Activated naive CD4-positive, alpha-beta T cell treated with anti-CD3 and anti-CD28 coated beads, Interleukin-2, amount 50 U/mL, for 24 hours (primary cell): ENCODE results near the gene SMOC1.

ENCODE experiments used
- H3K27ac Mint-ChIP-seq: one replicate; pipeline ENCODE4 v1.8.0; 2021; ENCODE audit warnings: mild to moderate bottlenecking, mixed read lengths
- H3K27me3 Mint-ChIP-seq: one replicate; pipeline ENCODE4 v1.8.0; 2021; ENCODE audit warnings: mixed read lengths
- H3K36me3 Mint-ChIP-seq: one replicate; pipeline ENCODE4 v1.8.0; 2021; ENCODE audit warnings: mixed read lengths
- H3K4me1 Mint-ChIP-seq: one replicate; pipeline ENCODE4 v1.8.0; 2021; ENCODE audit warnings: mixed read lengths
- H3K4me3 Mint-ChIP-seq: one replicate; pipeline ENCODE4 v1.8.0; 2021; ENCODE audit warnings: mild to moderate bottlenecking, mixed read lengths
- H3K9me3 Mint-ChIP-seq: one replicate; pipeline ENCODE4 v1.8.0; 2021; ENCODE audit warnings: mixed read lengths

SMOC1 gene

DNA sequence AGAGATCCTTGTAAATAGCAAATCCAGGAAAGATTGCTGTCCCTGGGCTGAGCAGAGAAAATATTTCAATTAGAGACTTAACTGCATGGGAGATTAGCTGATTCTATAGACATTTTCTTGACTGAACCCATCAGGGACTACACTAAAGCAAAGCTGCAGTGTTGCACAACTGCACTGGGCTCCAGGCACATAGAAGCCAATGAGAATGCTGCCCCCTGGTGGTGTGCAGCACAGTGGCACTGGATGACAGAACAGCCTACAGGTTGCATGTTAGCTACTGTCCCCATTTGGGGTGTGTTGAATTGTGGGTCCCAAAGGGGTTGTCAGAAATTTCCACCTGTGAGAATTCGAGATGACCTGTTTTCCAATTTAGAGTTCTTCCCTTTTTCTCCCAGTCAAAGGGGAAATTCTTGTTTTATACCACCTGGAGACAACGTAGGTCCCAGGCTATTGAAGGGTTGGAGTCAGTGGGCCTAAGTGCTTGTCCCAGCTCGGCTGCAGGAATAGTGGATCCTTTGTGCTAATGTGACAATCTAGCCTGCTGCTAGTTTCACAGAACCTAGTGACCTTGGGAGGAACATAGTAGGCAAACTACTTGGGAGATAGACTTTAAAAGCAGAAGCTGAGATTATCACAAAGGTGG, 194.8 kb downstream of the SMOC1 start:
- Mint-ChIP-seq H3K9me3 (no peaks in the 10 kb centered on the region), H3K4me1 (no peaks in the 10 kb centered on the region), H3K27me3 (peaks cover 12% of the 10 kb centered on the region), H3K4me3 (no peak overlapping the region), H3K27ac (no peak overlapping the region), H3K36me3 (no peaks in the 10 kb centered on the region)

GRCh38 chr14:70077005-70077404, 197.8 kb downstream of the SMOC1 start:
- Mint-ChIP-seq H3K27ac (no peak overlapping the region), H3K4me1 (no peaks in the 10 kb centered on the region), H3K9me3 (no peaks in the 10 kb centered on the region), H3K4me3 (no peak overlapping the region), H3K36me3 (no peaks in the 10 kb centered on the region), H3K27me3 (peaks cover 14% of the 10 kb centered on the region)

GRCh38 chr14:70077720-70078119, 198.5 kb downstream of the SMOC1 start:
- no peaks in the 10 kb centered on the region for H3K36me3 Mint-ChIP-seq
- no peak overlapping the region for H3K4me3 Mint-ChIP-seq
- no peaks in the 10 kb centered on the region for H3K4me1 Mint-ChIP-seq
- no peak overlapping the region for H3K27ac Mint-ChIP-seq
- no peaks in the 10 kb centered on the region for H3K9me3 Mint-ChIP-seq
- peaks cover 17% of the 10 kb centered on the region for H3K27me3 Mint-ChIP-seq

GRCh38 chr14:70078329-70078728, 199.1 kb downstream of the SMOC1 start:
- Mint-ChIP-seq H3K9me3 (no peaks in the 10 kb centered on the region), H3K36me3 (no peaks in the 10 kb centered on the region), H3K27me3 (peaks cover 16% of the 10 kb centered on the region), H3K4me1 (no peaks in the 10 kb centered on the region), H3K4me3 (no peak overlapping the region), H3K27ac (no peak overlapping the region)

DNA sequence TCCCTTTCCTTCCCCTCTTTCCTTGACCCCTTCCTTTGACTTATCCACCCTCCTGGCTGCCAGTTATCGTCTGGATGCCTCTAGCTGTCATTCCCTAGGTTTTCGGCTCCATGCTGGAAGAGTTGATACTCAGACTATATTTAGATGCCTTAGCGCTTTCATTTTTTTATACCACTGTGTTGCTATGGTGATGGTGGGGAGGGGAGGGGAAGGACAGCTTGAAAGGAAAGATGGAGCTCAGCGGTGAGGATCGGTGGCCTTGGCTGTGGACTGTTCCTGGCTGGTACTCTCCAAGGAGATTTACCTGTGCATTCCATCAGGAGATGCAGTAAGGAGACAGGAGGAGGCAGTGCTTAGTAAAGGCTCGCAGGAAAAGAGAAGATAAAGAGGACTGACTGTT, 200.9 kb downstream of the SMOC1 start:
- no peak overlapping the region for H3K4me3 Mint-ChIP-seq
- no peaks in the 10 kb centered on the region for H3K9me3 Mint-ChIP-seq
- no peak overlapping the region for H3K27ac Mint-ChIP-seq
- peaks cover 21% of the 10 kb centered on the region for H3K27me3 Mint-ChIP-seq
- no peaks in the 10 kb centered on the region for H3K4me1 Mint-ChIP-seq
- no peaks in the 10 kb centered on the region for H3K36me3 Mint-ChIP-seq
